H54 (cell line): ENCODE data around the gene FSTL4.

ENCODE experiments used
- DNase-seq: peaks from one replicate; pipeline ENCODE4 v3.0.0; 2011; ENCODE audit warnings: low spot score, mixed read lengths; ENCODE audit not compliant: insufficient read length
- FAIRE-seq: peaks from 3 replicates; lab custom pipeline; 2011; peaks lifted over from hg19 to GRCh38; lab: Jason Lieb, UNC
- POLR2A ChIP-seq: IDR thresholded peaks from 2 replicates; pipeline ENCODE4 v1.6.1; 2011; ENCODE audit warnings: low read depth, mild to moderate bottlenecking, low read length

The FSTL4 gene

DNA sequence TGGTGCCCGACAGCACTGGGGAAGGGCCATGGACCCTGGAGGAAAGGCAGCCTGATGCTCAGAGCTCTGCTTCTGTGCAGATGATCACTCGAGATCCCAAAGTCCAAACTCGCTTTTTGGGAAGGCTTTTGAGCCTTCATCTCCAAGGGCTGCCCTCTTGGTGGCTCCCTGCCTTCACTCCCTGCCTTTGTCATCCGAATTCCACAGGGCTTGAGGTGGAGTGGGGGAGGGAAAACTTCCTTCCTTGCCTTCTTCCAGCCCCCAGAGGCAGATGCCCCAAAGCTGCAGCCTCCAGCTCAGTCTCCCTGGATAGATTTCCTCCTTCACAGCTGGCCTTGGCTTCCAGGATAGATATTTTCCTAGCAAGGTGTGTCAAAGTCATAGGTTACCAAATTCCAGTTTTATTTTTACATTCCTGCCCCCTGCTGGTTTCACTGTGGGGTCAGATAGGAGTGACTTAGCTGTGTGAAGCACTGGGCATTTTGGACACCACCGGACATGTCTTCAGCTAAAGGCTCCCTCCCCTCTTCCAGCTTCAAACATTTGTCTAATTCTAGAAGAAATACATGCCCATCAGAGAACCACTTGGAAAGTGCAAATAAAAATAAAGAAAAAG lies 292.3 kb downstream of the FSTL4 start:
- no peak for TF ChIP-seq POLR2A
- DNase-seq (no peak), FAIRE-seq (no peak)

DNA sequence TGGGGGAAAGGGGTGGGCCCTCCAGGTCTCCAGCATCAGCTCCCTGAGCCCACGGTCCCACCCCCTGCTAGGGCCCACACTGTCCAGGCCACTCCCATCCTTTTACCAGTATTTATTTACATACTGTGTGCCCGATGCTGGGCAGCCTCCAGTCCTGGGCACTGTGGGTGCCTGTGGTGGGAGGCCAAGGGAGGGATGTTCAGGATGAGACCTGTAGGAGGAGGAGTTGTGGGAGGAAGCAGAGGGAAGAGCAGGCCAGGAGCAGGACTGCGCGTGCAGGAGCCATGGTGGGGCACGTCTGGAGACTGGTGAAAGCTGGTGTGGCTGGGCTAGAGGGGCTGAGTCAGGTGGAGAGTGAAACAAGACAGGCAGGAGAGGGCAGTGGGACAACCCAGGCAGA lies 293.1 kb downstream of the FSTL4 start:
- FAIRE-seq (no peak), DNase-seq (no peak)
- TF ChIP-seq POLR2A, result no peak

- no peak for TF ChIP-seq POLR2A
- DNase-seq, result no peak
- FAIRE-seq, result no peak
These were observed 294.8 kb downstream of the FSTL4 start for GRCh38 chr5:133317558-133317957.

GRCh38 chr5:133316346-133317343 lies 295.7 kb downstream of the FSTL4 start:
- no peak for TF ChIP-seq POLR2A
- DNase-seq, result no peak
- no peak for FAIRE-seq

GRCh38 chr5:133314086-133314485 lies 298.3 kb downstream of the FSTL4 start:
- no peak for FAIRE-seq
- TF ChIP-seq POLR2A, result no peak
- DNase-seq, result no peak

DNA sequence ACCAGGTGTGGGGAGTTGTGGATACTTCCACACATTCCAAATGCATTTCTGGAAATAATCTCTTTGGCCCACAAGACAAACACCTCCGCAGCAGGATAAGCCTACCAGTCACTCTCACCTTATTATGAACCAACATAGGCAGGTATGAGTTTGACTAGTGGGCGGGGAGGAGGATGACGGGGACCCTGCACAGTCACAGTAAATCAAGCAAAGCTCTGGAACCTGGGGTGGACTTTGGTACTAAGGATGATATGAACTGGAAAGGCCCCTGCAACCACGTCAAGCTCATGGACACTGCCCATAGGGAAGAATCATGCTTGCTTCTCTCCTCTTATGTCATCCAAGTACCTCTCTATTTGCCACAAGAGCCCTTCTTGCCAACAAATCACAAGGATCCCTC lies 301.2 kb downstream of the FSTL4 start:
- FAIRE-seq (no peak), DNase-seq (no peak)
- TF ChIP-seq POLR2A, result no peak

DNA sequence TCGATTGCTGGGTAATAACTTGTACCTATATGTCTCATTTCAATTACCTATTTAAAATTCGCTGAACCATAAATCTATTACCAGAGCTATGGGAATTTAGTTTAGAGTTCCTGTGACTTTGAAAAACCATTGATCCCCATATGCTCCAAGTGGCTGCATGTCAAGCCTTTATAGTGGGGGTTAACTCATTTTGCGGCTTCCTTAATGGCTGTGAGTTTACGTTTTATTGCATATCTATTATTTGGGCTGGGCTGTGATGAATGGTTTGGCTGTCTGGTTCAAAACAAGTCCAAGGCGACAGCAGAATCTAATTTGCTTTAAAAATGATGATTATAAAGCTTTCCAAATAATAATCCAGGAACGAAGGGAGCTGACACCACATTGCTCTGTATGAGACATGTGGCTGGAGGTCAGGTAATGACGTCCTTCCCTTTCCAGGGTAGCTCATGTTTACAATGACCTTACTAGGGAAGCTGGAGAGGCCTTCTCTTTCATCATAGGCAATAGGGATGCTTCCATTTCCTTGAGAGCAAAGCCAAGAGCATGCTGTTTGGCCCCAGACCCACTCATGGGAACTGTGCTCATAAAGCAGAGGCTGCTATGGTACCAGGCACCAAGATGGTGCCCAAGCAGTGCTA lies 302.2 kb downstream of the FSTL4 start:
- no peak for TF ChIP-seq POLR2A
- DNase-seq, result no peak
- FAIRE-seq, result no peak

DNA sequence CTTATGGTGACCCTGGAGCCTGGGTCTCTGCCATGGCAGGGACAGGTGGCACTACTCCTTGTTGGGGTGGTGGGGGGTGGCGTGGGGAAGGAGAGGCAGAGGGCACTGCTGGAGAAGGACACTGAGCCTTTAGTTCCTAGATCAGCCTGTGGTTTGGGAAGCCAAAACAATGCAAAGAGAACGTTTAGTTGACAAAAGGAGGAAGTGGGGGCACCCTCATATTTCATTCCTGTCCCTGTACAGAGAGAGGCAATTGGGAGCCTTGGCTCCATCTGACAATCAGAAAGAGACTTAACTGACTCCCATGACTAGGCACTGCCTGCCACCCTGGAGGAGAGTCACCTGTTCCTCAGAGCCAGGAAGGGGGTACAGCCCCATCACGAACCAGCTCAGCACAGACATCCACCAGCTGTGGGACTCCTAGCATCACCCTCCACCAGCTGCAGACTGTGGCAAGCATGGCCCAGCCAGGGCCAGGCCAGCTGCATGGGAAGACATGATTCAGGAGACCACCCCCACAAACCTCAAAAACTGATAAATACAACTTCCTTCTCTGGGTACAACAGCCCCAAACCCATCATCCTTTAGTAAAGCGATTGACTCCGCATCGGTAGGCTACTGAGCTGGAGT lies 303.1 kb downstream of the FSTL4 start:
- TF ChIP-seq POLR2A, result no peak
- no peak for DNase-seq
- FAIRE-seq, result no peak

DNA sequence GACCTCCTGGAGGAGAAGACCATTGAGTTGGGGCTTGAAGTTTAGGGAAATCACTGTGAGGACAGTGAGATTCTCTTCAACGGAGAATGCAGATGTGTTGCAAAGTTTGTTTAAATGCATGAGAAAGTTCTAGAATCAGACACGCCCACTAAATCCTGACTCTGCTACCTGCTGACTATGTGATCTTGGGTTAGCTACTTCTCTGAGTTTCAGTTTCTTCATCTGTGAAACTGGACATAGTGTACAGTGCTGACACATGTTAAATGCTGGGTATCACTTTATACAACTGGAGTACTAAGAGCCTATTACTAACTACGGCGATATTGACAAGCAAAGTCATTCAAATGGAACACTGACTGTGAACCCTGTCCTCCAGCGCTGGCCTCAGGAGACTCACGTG lies 305.1 kb downstream of the FSTL4 start:
- TF ChIP-seq POLR2A, result no peak
- FAIRE-seq, result no peak
- DNase-seq, result no peak

GRCh38 chr5:133304707-133305216 lies 307.6 kb downstream of the FSTL4 start:
- no peak for TF ChIP-seq POLR2A
- DNase-seq (no peak), FAIRE-seq (no peak)

DNA sequence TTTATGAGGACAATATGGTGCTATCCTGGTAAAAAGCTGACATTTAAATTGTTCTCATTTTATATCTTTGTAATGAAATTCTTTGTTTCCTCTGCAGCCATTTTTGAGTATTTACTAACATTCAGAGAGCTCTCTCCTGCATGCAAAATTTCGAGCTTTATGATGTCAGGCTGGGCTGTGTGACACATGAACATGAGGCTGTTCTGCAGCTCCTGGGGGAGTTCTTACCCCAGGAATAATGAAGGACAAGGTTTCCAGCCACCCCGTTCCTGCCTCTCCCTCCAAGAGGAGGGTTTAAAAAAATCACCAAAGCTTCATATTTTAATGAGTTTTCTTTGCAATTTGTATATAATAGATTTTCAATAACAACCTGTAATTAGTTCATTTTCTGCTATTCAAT lies 308.2 kb downstream of the FSTL4 start:
- no peak for FAIRE-seq

GRCh38 chr5:133303298-133303697 lies 309.0 kb downstream of the FSTL4 start:
- DNase-seq, result no peak
- TF ChIP-seq POLR2A, result no peak
- no peak for FAIRE-seq

More for the DNA sequence above, 308.2 kb downstream of the FSTL4 start:
- no peak for DNase-seq
- TF ChIP-seq POLR2A, result no peak

- no peak for TF ChIP-seq POLR2A
- FAIRE-seq (no peak), DNase-seq (no peak)
These were observed 312.6 kb downstream of the FSTL4 start for GRCh38 chr5:133299728-133300127.
